Fibroblast of pulmonary artery (primary cell): ENCODE data around the gene TNFSF13.

ENCODE experiments used
- DNase-seq: peaks from one replicate; pipeline ENCODE4 v3.0.0-alpha.2; 2010; ENCODE audit warnings: low read depth
- H3K4me3 ChIP-seq: replicated peaks from 2 replicates; pipeline ENCODE4 v1.5.1; 2011; ENCODE audit warnings: low read depth, mild to moderate bottlenecking, control low read depth, low read length, moderate library complexity
- CTCF ChIP-seq: IDR thresholded peaks from 2 replicates; pipeline ENCODE4 v1.5.1; 2011; ENCODE audit warnings: mild to moderate bottlenecking, control low read depth, low read length, inconsistent platforms; ENCODE audit errors: missing control alignments

TNFSF13 gene

GRCh38 chr17:7551396-7551795, 7.2 kb upstream of the TNFSF13 start:
- TF ChIP-seq CTCF: no peak
- no peak overlapping the region for H3K4me3 ChIP-seq
- DNase-seq: no peak

- DNase-seq: no peak
- H3K4me3 ChIP-seq: no peak overlapping the region
- no peak for TF ChIP-seq CTCF
Measured at GRCh38 chr17:7552621-7553051, 5.9 kb upstream of the TNFSF13 start.

GRCh38 chr17:7553356-7553755, 5.2 kb upstream of the TNFSF13 start:
- no peak for TF ChIP-seq CTCF
- no peak overlapping the region for H3K4me3 ChIP-seq
- no peak for DNase-seq

- no peak overlapping the region for H3K4me3 ChIP-seq
- peak; percentile 14 for TF ChIP-seq CTCF
- DNase-seq: no peak
Measured at GRCh38 chr17:7555320-7555948, 3.1 kb upstream of the TNFSF13 start.

GRCh38 chr17:7556627-7557026, 1.9 kb upstream of the TNFSF13 start:
- no peak for DNase-seq
- no peak for TF ChIP-seq CTCF

GRCh38 chr17:7557147-7557764, 1.3 kb upstream of the TNFSF13 start:
- no peak overlapping the region for H3K4me3 ChIP-seq
- no peak for TF ChIP-seq CTCF
- DNase-seq: no peak

More at GRCh38 chr17:7556627-7557026, 1.9 kb upstream of the TNFSF13 start:
- no peak overlapping the region for H3K4me3 ChIP-seq
